NCI-H69 (cell line): Measurements from ENCODE around the gene CPOX.
"Not testable (repeated sequence)": the region's sequence is repeated elsewhere in the genome, so short reads cannot be mapped to it uniquely, and the experiment has no call there.

Experiments
- DNase-seq: peaks from one replicate; lab custom pipeline; 2025; lab: John Stamatoyannopoulos, UW

CPOX gene

GRCh38 chr3:98561727-98562521, 31.5 kb downstream of the CPOX start:
- DNase-seq: no peak

- DNase-seq: no peak
Observed at GRCh38 chr3:98560911-98561310, 32.5 kb downstream of the CPOX start.

- DNase-seq: not testable (repeated sequence)
Observed at GRCh38 chr3:98559769-98560168, 33.6 kb downstream of the CPOX start.

GRCh38 chr3:98558100-98558827, 35.1 kb downstream of the CPOX start:
- no peak for DNase-seq

- no peak for DNase-seq
Observed at GRCh38 chr3:98557324-98558010, 35.9 kb downstream of the CPOX start.

GRCh38 chr3:98556164-98557130, 37.0 kb downstream of the CPOX start:
- DNase-seq: no peak

GRCh38 chr3:98555025-98555379, 38.4 kb downstream of the CPOX start:
- no peak for DNase-seq

GRCh38 chr3:98554580-98554979, 38.8 kb downstream of the CPOX start:
- no peak for DNase-seq

GRCh38 chr3:98553753-98554152, 39.7 kb downstream of the CPOX start:
- no peak for DNase-seq

GRCh38 chr3:98553021-98553563, 40.3 kb downstream of the CPOX start:
- DNase-seq: no peak

GRCh38 chr3:98552232-98553020, 41.0 kb downstream of the CPOX start:
- DNase-seq: no peak

- DNase-seq: no peak
Observed at GRCh38 chr3:98551754-98552153, 41.7 kb downstream of the CPOX start.

GRCh38 chr3:98551236-98551635, 42.2 kb downstream of the CPOX start:
- DNase-seq: no peak

GRCh38 chr3:98550833-98551232, 42.6 kb downstream of the CPOX start:
- DNase-seq: no peak

GRCh38 chr3:98548544-98548943, 44.9 kb downstream of the CPOX start:
- no peak for DNase-seq

GRCh38 chr3:98545940-98546339, 47.5 kb downstream of the CPOX start:
- DNase-seq: no peak

- DNase-seq: no peak
Observed at GRCh38 chr3:98542623-98543022, 50.8 kb downstream of the CPOX start.

- DNase-seq: no peak
Observed at GRCh38 chr3:98541695-98542094, 51.7 kb downstream of the CPOX start.

- DNase-seq: no peak
Observed at GRCh38 chr3:98540346-98540745, 53.1 kb downstream of the CPOX start.

- DNase-seq: no peak
Observed at GRCh38 chr3:98536456-98537017, 56.9 kb downstream of the CPOX start.
